Measurements from ENCODE around the gene AKNA.

- TF ChIP-seq KDM1A (IDR thresholded peaks at IDR 0.05; ENCODE audit: low read depth) (no peak), CHD2 (IDR thresholded peaks at IDR 0.05; ENCODE audit: low read length, partially characterized antibody) (no peak), ESRRA (IDR thresholded peaks at IDR 0.05; ENCODE audit: borderline replicate concordance, low read length) (no peak), MAX (IDR thresholded peaks at IDR 0.05) (no peak)
- TF ChIP-seq, protein P1, sequence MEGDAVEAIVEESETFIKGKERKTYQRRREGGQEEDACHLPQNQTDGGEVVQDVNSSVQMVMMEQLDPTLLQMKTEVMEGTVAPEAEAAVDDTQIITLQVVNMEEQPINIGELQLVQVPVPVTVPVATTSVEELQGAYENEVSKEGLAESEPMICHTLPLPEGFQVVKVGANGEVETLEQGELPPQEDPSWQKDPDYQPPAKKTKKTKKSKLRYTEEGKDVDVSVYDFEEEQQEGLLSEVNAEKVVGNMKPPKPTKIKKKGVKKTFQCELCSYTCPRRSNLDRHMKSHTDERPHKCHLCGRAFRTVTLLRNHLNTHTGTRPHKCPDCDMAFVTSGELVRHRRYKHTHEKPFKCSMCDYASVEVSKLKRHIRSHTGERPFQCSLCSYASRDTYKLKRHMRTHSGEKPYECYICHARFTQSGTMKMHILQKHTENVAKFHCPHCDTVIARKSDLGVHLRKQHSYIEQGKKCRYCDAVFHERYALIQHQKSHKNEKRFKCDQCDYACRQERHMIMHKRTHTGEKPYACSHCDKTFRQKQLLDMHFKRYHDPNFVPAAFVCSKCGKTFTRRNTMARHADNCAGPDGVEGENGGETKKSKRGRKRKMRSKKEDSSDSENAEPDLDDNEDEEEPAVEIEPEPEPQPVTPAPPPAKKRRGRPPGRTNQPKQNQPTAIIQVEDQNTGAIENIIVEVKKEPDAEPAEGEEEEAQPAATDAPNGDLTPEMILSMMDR (IDR thresholded peaks at IDR 0.05) = no peak
- TF ChIP-seq, protein P2, sequence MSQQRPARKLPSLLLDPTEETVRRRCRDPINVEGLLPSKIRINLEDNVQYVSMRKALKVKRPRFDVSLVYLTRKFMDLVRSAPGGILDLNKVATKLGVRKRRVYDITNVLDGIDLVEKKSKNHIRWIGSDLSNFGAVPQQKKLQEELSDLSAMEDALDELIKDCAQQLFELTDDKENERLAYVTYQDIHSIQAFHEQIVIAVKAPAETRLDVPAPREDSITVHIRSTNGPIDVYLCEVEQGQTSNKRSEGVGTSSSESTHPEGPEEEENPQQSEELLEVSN (IDR thresholded peaks at IDR 0.05; ENCODE audit: borderline replicate concordance, low read depth) = no peak
These were observed 68.6 kb downstream of the AKNA start for GRCh38 chr9:114319147-114319546.
